Astrocyte of the spinal cord (primary cell): Measurements from ENCODE around the gene PIM1.

Experiments used
- DNase-seq: peaks from one replicate; pipeline ENCODE4 v3.0.0; 2011; ENCODE audit warnings: low read depth, low spot score
- H3K4me3 ChIP-seq: 2 replicates; pipeline ENCODE4 v1.5.1; 2011; ENCODE audit warnings: low read depth, mild to moderate bottlenecking, low read length, moderate library complexity
- CTCF ChIP-seq: IDR thresholded peaks from 2 replicates; pipeline ENCODE4 v1.5.1; 2012; ENCODE audit warnings: low read depth, mild to moderate bottlenecking, low read length, inconsistent platforms
- in situ Hi-C: cut with HindIII; loops from 2 replicates; pipeline ENCODE4 v1.10.0; 2017; ENCODE audit warnings: low sequenced_read_pairs

The PIM1 gene

GRCh38 chr6:37222992-37223391, 53.0 kb downstream of the PIM1 start:
- no peak for TF ChIP-seq CTCF
- peak overlapping the region; percentile 51 for H3K4me3 ChIP-seq
- no peak for DNase-seq
- in situ Hi-C loops: no loop called here
